A549 (cell line): ENCODE data around the gene LAMTOR2. TPM values are rescaled to one million over a fixed set of nuclear protein-coding genes. Genes with fewer than 3 reads are reported as not detected.

Experiments used
- ATAC-seq, 2 experiments: fragments of 200-7000 bp in 1 of 2; fragments of >200 bp in 1 of 2; cut with Nextera tagmentation in 1 of 2; cut with Tn5 transposase in 1 of 2; 3 replicates each; pipeline versions ENCODE4 v1.8.0 to v1.9.1; 2018 to 2020; ENCODE audit warnings: mild to moderate bottlenecking in 1 of 2, moderate library complexity in 1 of 2
- CTCF ChIA-PET: fragments of 300-600 bp; sonication (Branson Sonifier 250); formaldehyde crosslinking; extraction: SDS; loops from one replicate; lab custom pipeline; 2021; ENCODE audit warnings: antibody characterized with exemption, inconsistent platforms; lab: Yijun Ruan, JAX
- POLR2A ChIA-PET: fragments of 350-600 bp; formaldehyde crosslinking; extraction: SDS; loops from one replicate; lab custom pipeline; 2021; ENCODE audit warnings: antibody characterized with exemption, inconsistent platforms; lab: Yijun Ruan, JAX
- DNase-seq, 2 experiments: peaks; one replicate each; pipeline versions ENCODE4 v3.0.0 to v3.0.0-alpha.2; 2011 to 2016; ENCODE audit warnings: low read depth in 1 of 2, low spot score in 1 of 2
- FAIRE-seq: peaks from 2 replicates; lab custom pipeline; 2011; peaks lifted over from hg19 to GRCh38; lab: Jason Lieb, UNC
- H3K27ac ChIP-seq, 2 experiments: fragments of >200 bp; sonication (Bioruptor Twin); formaldehyde crosslinking; 3 replicates each; pipeline ENCODE4 v1.5.1; 2016 to 2017
- H3K4me1 ChIP-seq: fragments of >200 bp; sonication (Bioruptor Twin); formaldehyde crosslinking; 3 replicates; pipeline ENCODE4 v1.6.1; 2016
- H3K4me2 ChIP-seq: fragments of >200 bp; sonication (Bioruptor Twin); formaldehyde crosslinking; 3 replicates; pipeline ENCODE4 v1.6.1; 2016
- H3K4me3 ChIP-seq: fragments of >200 bp; sonication (Bioruptor Twin); formaldehyde crosslinking; 3 replicates; pipeline ENCODE4 v1.5.1; 2016
- H3K9me3 ChIP-seq: fragments of >200 bp; sonication (Bioruptor Twin); formaldehyde crosslinking; 3 replicates; pipeline ENCODE4 v1.6.1; 2016
- CEBPB ChIP-seq, 2 experiments: fragments of >200 bp in 1 of 2; sonication (Bioruptor Twin) in 1 of 2; formaldehyde crosslinking in 1 of 2; IDR thresholded peaks; 2 replicates each; pipeline ENCODE4 v1.6.1; 2012 to 2016
- EHF ChIP-seq: fragments of 250-450 bp; sonication (Bioruptor Pico); IDR thresholded peaks from 2 replicates; pipeline ENCODE4 v1.5.0; 2020; ENCODE audit warnings: mild to moderate bottlenecking
- ESRRA ChIP-seq: fragments of 150-350 bp; IDR thresholded peaks from 2 replicates; pipeline ENCODE4 v1.6.1; 2014; ENCODE audit warnings: mild to moderate bottlenecking, low read length, borderline replicate concordance
- FOSB ChIP-seq: fragments of 250-450 bp; sonication (Bioruptor Pico); IDR thresholded peaks from 2 replicates; pipeline ENCODE4 v1.5.0; 2020; ENCODE audit warnings: mild to moderate bottlenecking, moderate library complexity
- FOXS1 ChIP-seq: fragments of 250-450 bp; sonication (Bioruptor Pico); IDR thresholded peaks from 2 replicates; pipeline ENCODE4 v1.5.0; 2020; ENCODE audit warnings: mild to moderate bottlenecking, moderate library complexity
- HDAC2 ChIP-seq: fragments of 200-600 bp; sonication (generic); IDR thresholded peaks from 2 replicates; pipeline ENCODE4 v1.6.1; 2016
- JUN ChIP-seq, 2 experiments: fragments of >200 bp; sonication (Bioruptor Twin); formaldehyde crosslinking; IDR thresholded peaks; 2 replicates in 1 of 2; 3 replicates in 1 of 2; pipeline ENCODE4 v1.6.1; 2016 to 2017
- KDM1A ChIP-seq: fragments of 200-600 bp; sonication (generic); IDR thresholded peaks from 2 replicates; pipeline ENCODE4 v1.6.1; 2016; ENCODE audit warnings: low read depth, mild to moderate bottlenecking
- MAFK ChIP-seq: fragments of 450-650 bp; IDR thresholded peaks from 2 replicates; pipeline ENCODE4 v1.6.1; 2014; ENCODE audit not compliant: partially characterized antibody
- NFE2L2 ChIP-seq: fragments of 150-350 bp; conservative IDR thresholded peaks from 2 replicates; pipeline ENCODE4 v1.6.1; 2014; ENCODE audit warnings: low read length
- PHF8 ChIP-seq: fragments of 200-600 bp; sonication (generic); IDR thresholded peaks from 2 replicates; pipeline ENCODE4 v1.6.1; 2016; ENCODE audit warnings: low read depth, mild to moderate bottlenecking, antibody characterized with exemption, moderate library complexity, borderline replicate concordance
- RAD21 ChIP-seq, 2 experiments: fragments of >200 bp in 1 of 2; sonication (Bioruptor Twin) in 1 of 2; formaldehyde crosslinking in 1 of 2; IDR thresholded peaks in 1 of 2; conservative IDR thresholded peaks in 1 of 2; 2 replicates in 1 of 2; 3 replicates in 1 of 2; pipeline ENCODE4 v1.6.1; 2012 to 2018; ENCODE audit warnings: inconsistent platforms in 1 of 2
- RCOR1 ChIP-seq: fragments of 150-350 bp; IDR thresholded peaks from 2 replicates; pipeline ENCODE4 v1.6.1; 2014; ENCODE audit warnings: antibody characterized with exemption, low read length, low read depth
- SREBF2 ChIP-seq: fragments of 450-650 bp; IDR thresholded peaks from 2 replicates; pipeline ENCODE4 v1.6.1; 2014; ENCODE audit warnings: mild to moderate bottlenecking, moderate library complexity
- TFCP2L1 ChIP-seq: fragments of 250-450 bp; sonication (Bioruptor Pico); IDR thresholded peaks from 2 replicates; pipeline ENCODE4 v1.5.0; 2021; ENCODE audit warnings: mild to moderate bottlenecking
- ZSCAN20 ChIP-seq: fragments of 250-450 bp; sonication (Bioruptor Pico); IDR thresholded peaks from 2 replicates; pipeline ENCODE4 v1.8.0; 2022; ENCODE audit warnings: mild to moderate bottlenecking, moderate library complexity
- WGBS: methylation state at CpG from one replicate; pipeline ENCODE4 v1.1.6; 2017; ENCODE audit errors: missing lambda C conversion rate; 5-methylcytosine and 5-hydroxymethylcytosine counted together
- polyA plus RNA-seq, 4 experiments: library from polyadenylated mRNA; depleted of rRNA in 3 of 4; stranded (reverse); fragments of >200 nt; fragmentation: RNase III in 1 of 4; extraction: RNeasy Plus Mini Kit Qiagen cat#74134 plus additional on column Dnase treatment in 1 of 4; gene quantifications; 2 replicates in 3 of 4; 3 replicates in 1 of 4; pipeline ENCODE4 v1.2.3, GENCODE V29; 2011 to 2017
- TF ChIP-seq, protein P1 (sequence below): fragments of 150-350 bp; IDR thresholded peaks from 2 replicates; pipeline ENCODE4 v1.6.1; 2014; ENCODE audit warnings: low read depth, mild to moderate bottlenecking, low read length

The LAMTOR2 gene
- polyA plus RNA-seq, 2 of the 4 experiments (the other 2 are of a cell fraction), result 63.0 to 171 TPM

DNA sequence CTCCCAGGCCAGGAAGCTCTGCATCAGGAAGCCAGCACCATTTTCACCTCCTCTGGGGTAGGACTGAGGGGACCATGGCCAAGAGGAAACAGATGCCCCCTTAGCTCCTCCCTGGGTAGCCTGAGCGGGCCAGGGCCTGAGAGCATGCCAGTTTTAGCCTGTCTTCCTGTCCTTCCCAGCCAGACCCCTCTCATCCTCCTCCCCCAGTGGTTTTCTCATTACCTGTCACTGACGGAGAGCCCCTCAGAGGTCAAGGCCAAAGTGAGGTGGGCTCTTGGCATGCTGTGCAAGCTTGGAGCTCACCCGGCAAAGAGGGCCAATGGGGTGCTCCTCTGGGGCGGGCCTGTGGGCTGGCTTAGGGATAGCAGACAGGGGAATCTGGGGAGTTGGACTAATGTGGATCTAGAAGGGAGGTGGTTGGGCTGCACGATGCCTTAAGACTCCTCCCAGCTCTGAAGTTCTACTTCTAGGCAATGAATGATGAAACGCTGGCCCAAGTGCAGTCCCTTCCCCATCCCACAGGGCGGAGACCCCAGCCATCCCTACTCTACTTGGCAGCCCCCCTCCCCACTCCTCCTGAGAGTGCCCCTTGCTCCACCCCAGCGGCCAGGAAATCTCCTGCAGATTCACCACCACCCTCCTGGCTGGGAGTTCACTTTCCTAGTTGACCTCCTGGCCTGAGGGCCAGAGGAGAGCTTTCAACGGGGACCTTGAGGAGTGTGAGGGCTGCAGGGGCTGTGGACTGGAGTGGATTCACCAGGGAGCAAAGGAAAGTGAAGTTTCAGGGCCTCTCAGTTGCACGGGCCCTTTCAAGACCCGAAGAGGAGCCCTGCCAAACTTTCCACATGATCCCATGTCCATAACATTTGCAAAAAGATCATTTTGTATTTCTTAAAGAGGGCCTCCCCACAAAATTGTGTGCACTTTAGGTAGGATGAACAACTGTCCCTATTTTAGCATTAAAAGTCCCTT, 50.6 kb downstream of the LAMTOR2 start:
- WGBS, result 66% methylated on average over 10 of the region's 11 CpGs
- DNase-seq (peak in 1 of 2 experiments; percentile 73), FAIRE-seq (no peak), ATAC-seq (peak in 1 of 2 experiments; percentile 34; a peak in 3 of 6 replicates)
- Histone ChIP-seq H3K4me1 (peaks cover 90% of the 10 kb centered on the region), H3K4me3 (peak overlapping the region; percentile 36; the same call in 2 of the 3 replicates), H3K27ac (peak overlapping the region; percentile 92 to 96), H3K9me3 (no peaks in the 10 kb centered on the region), H3K4me2 (peak overlapping the region; percentile 98)
- TF ChIP-seq, protein P1, sequence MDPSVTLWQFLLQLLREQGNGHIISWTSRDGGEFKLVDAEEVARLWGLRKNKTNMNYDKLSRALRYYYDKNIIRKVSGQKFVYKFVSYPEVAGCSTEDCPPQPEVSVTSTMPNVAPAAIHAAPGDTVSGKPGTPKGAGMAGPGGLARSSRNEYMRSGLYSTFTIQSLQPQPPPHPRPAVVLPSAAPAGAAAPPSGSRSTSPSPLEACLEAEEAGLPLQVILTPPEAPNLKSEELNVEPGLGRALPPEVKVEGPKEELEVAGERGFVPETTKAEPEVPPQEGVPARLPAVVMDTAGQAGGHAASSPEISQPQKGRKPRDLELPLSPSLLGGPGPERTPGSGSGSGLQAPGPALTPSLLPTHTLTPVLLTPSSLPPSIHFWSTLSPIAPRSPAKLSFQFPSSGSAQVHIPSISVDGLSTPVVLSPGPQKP, result no peak
- TF ChIP-seq TFCP2L1 (CRISPR knock-in tag), result no peak
- no peak for TF ChIP-seq FOSB
- TF ChIP-seq FOXS1 (CRISPR knock-in tag), result 0 out of 2 replicates have a peak, but pooled peaks have one; percentile 19
- no peak for TF ChIP-seq ESRRA
- 0 out of 2 replicates have a peak, but pooled peaks have one; percentile 12 for TF ChIP-seq EHF (CRISPR knock-in tag)
- TF ChIP-seq CEBPB (IDR thresholded peaks at IDR 0.05), result no peak
- ChIA-PET CTCF (interaction anchor here (1.3 to 29.4 kb wide), 5 partner anchors 9 to 120 kb away, joined by 3 to 2239 read pairs (median 4); partner anchors contain the start of genes LMNA and SEMA4A), POLR2A (interaction anchor here (1.8 to 6.0 kb wide), 3 partner anchors 8 to 23 kb away, joined by 7 to 49 read pairs (median 32); partner anchors contain the start of gene LMNA)

DNA sequence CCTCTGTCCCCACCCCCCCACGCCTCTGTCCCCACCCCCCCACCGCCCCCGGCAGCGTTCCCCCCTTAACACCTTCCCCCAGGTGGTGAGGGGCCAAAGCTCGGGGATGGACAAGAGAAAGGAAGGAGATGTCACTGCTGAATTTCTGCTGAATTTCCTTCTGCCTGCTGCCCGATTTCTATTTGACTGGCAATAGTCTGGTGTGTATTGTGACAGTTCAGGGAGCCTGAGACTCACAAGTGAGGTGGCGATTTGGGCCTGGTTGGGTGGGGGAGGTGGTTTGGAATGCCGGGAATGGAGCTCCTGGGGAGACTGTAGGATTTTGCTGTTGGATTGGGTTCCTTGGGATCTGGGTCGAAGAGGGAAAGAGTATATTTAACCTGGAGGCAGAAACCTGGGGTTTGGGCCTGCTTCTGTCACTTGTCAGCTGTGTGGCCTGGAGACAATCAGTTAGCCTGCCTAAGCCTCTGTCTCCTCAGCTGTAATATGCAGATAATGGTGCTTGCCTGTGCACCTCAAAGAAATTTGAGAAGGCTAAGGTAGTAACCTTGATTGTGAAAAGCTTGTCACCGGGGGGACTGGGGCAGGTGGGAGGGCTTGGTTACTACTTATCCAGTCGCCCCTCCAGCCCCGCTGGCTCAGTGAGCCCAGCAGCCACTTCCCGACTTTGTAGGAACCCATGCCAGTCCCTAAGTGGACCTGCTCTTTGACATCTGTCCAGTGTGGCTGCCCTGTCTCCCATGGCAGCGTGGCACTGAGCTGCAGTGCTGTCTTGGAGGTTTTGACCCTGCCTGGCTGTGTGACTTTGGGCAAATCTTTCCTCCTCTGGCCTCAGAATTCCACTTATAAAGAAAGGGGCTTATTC, 52.3 kb downstream of the LAMTOR2 start:
- H3K4me1 ChIP-seq, result peaks cover 73% of the 10 kb centered on the region
- ATAC-seq (peak; percentile 34 to 45), FAIRE-seq (no peak), DNase-seq (peak in 1 of 2 experiments; percentile 73)
- peak overlapping the region; percentile 92 to 96 for H3K27ac ChIP-seq
- WGBS, result 37% methylated on average over 12 of the region's 14 CpGs
- no peaks in the 10 kb centered on the region for H3K9me3 ChIP-seq
- peak overlapping the region; percentile 98 for H3K4me2 ChIP-seq
- CTCF ChIA-PET, result interaction anchor here (0.5 to 29.4 kb wide), 8 partner anchors 8 to 584 kb away, joined by 3 to 2239 read pairs (median 6); partner anchors contain the start of genes LMNA and SEMA4A
- POLR2A ChIA-PET, result interaction anchor here (1.0 to 6.0 kb wide), 6 partner anchors 8 to 21 kb away, joined by 4 to 49 read pairs (median 8); partner anchors contain the start of gene LMNA
- TF ChIP-seq EHF (CRISPR knock-in tag) (no peak), SREBF2 (no peak), JUN (IDR thresholded peaks at IDR 0.05) (peak in 1 of 2 experiments; percentile 70; a peak in 3 of 5 replicates), RAD21 (conservative IDR thresholded peaks at IDR 0.05 in 1 of 2, IDR thresholded peaks at IDR 0.05 in 1 of 2) (0 out of 5 replicates have a peak, but pooled peaks of 1 of the 2 experiments have one; percentile 3), ZSCAN20 (CRISPR knock-in tag) (0 out of 2 replicates have a peak, but pooled peaks have one; percentile 44)
- peak overlapping the region; percentile 36 for H3K4me3 ChIP-seq

DNA sequence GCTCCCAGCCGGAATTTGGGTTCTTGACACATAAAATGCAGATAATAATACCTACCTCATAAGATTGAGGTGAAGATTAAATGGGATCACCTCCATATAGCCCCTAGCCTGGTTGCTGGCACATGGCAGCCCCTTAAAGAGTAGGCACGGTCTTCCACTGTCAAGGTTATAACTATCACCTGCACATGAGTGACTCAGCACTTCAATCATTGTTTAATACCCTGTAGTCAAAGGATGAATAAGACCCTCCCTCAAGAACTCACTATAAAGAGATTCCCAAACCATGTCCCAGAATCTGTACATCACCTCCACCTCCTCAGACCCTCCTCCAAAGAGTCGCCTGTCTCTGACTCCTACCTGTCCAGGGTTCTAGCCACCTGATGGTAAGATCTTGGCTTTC, 53.5 kb downstream of the LAMTOR2 start:
- 80% methylated on average over 3 of the region's 3 CpGs for WGBS
- FAIRE-seq (no peak), ATAC-seq (no peak), DNase-seq (no peak)
- Histone ChIP-seq H3K9me3 (no peaks in the 10 kb centered on the region), H3K4me1 (peaks cover 72% of the 10 kb centered on the region), H3K4me3 (no peak overlapping the region), H3K27ac (peak overlapping the region; percentile 92 to 96), H3K4me2 (0 out of 3 replicates have a peak overlapping the region, but pooled peaks have one; percentile 7)
- ChIA-PET CTCF (interaction anchor here (1.7 to 29.4 kb wide), 4 partner anchors 8 to 30 kb away, joined by 5 to 2239 read pairs (median 46); partner anchors contain the start of genes LMNA and SEMA4A), POLR2A (interaction anchor here (2.3 to 6.0 kb wide), 2 partner anchors 15 to 20 kb away, joined by 10 to 49 read pairs; no protein-coding TSS in a partner anchor)
- TF ChIP-seq PHF8, result no peak
- peak; percentile 73 for TF ChIP-seq MAFK
- TF ChIP-seq RCOR1, result no peak
- peak; percentile 49; the same call in 1 of the 2 replicates for TF ChIP-seq NFE2L2
- TF ChIP-seq HDAC2, result no peak
- TF ChIP-seq JUN (IDR thresholded peaks at IDR 0.05), result no peak
- TF ChIP-seq KDM1A, result no peak

Other genes with a start within 250 kb of the LAMTOR2 start
- gene GON4L, start 197.6 kb upstream of the LAMTOR2 start, polyA plus RNA-seq (2011; rRNA removed), result 23.1 and 28.1 TPM in 2 replicates
- 15.1 to 15.7 TPM (median 15.3 TPM) in 3 replicates for gene GON4L, start 197.6 kb upstream of the LAMTOR2 start, polyA plus RNA-seq (2017; fragmentation: RNase III; extraction: RNeasy Plus Mini Kit Qiagen cat#74134 plus additional on column Dnase treatment)
- 2.5 and 2.6 TPM in 2 replicates for gene SYT11, start 195.2 kb upstream of the LAMTOR2 start, polyA plus RNA-seq (2011; rRNA removed)
- gene SYT11, start 195.2 kb upstream of the LAMTOR2 start, polyA plus RNA-seq (2017; fragmentation: RNase III; extraction: RNeasy Plus Mini Kit Qiagen cat#74134 plus additional on column Dnase treatment), result 1.9 to 3.0 TPM (median 2.8 TPM) in 3 replicates
- 48.1 and 51.9 TPM in 2 replicates for gene RIT1, start 143.4 kb upstream of the LAMTOR2 start, polyA plus RNA-seq (2011; rRNA removed)
- 19.2 to 23.6 TPM (median 20.4 TPM) in 3 replicates for gene RIT1, start 143.4 kb upstream of the LAMTOR2 start, polyA plus RNA-seq (2017; fragmentation: RNase III; extraction: RNeasy Plus Mini Kit Qiagen cat#74134 plus additional on column Dnase treatment)
- 69.9 and 72.3 TPM in 2 replicates for gene KHDC4, start 120.4 kb upstream of the LAMTOR2 start, polyA plus RNA-seq (2011; rRNA removed)
- 35.7 to 37.9 TPM (median 37.7 TPM) in 3 replicates for gene KHDC4, start 120.4 kb upstream of the LAMTOR2 start, polyA plus RNA-seq (2017; fragmentation: RNase III; extraction: RNeasy Plus Mini Kit Qiagen cat#74134 plus additional on column Dnase treatment)
- 0.12 TPM in 1 of 2 replicates, not detected in the other for gene RXFP4, start 113.1 kb upstream of the LAMTOR2 start, polyA plus RNA-seq (2011; rRNA removed)
- 0.06 TPM in 1 of 3 replicates, not detected in the others for gene RXFP4, start 113.1 kb upstream of the LAMTOR2 start, polyA plus RNA-seq (2017; fragmentation: RNase III; extraction: RNeasy Plus Mini Kit Qiagen cat#74134 plus additional on column Dnase treatment)
- 67.4 and 69.1 TPM in 2 replicates for gene ARHGEF2, start 76.2 kb upstream of the LAMTOR2 start, polyA plus RNA-seq (2011; rRNA removed)
- 21.3 to 21.5 TPM (median 21.5 TPM) in 3 replicates for gene ARHGEF2, start 76.2 kb upstream of the LAMTOR2 start, polyA plus RNA-seq (2017; fragmentation: RNase III; extraction: RNeasy Plus Mini Kit Qiagen cat#74134 plus additional on column Dnase treatment)
- gene SSR2, start 33.8 kb upstream of the LAMTOR2 start, polyA plus RNA-seq (2011; rRNA removed), result 382 and 581 TPM in 2 replicates
- 255 to 266 TPM (median 261 TPM) in 3 replicates for gene SSR2, start 33.8 kb upstream of the LAMTOR2 start, polyA plus RNA-seq (2017; fragmentation: RNase III; extraction: RNeasy Plus Mini Kit Qiagen cat#74134 plus additional on column Dnase treatment)
- gene UBQLN4, start 984 bp upstream of the LAMTOR2 start, polyA plus RNA-seq (2011; rRNA removed), result 42.0 and 47.6 TPM in 2 replicates
- 36.5 to 39.1 TPM (median 38.2 TPM) in 3 replicates for gene UBQLN4, start 984 bp upstream of the LAMTOR2 start, polyA plus RNA-seq (2017; fragmentation: RNase III; extraction: RNeasy Plus Mini Kit Qiagen cat#74134 plus additional on column Dnase treatment)
- gene RAB25, start 6.4 kb downstream of the LAMTOR2 start, polyA plus RNA-seq (2011; rRNA removed), result 0.11 TPM in 1 of 2 replicates, not detected in the other
- gene RAB25, start 6.4 kb downstream of the LAMTOR2 start, polyA plus RNA-seq (2017; fragmentation: RNase III; extraction: RNeasy Plus Mini Kit Qiagen cat#74134 plus additional on column Dnase treatment), result not detected in 3 replicates
- 1.8 and 2.4 TPM in 2 replicates for gene MEX3A, start 27.7 kb downstream of the LAMTOR2 start, polyA plus RNA-seq (2011; rRNA removed)
- 3.3 to 4.9 TPM (median 4.4 TPM) in 3 replicates for gene MEX3A, start 27.7 kb downstream of the LAMTOR2 start, polyA plus RNA-seq (2017; fragmentation: RNase III; extraction: RNeasy Plus Mini Kit Qiagen cat#74134 plus additional on column Dnase treatment)
- gene LMNA, start 59.9 kb downstream of the LAMTOR2 start, polyA plus RNA-seq (2011; rRNA removed), result 155 and 214 TPM in 2 replicates
- 286 to 310 TPM (median 288 TPM) in 3 replicates for gene LMNA, start 59.9 kb downstream of the LAMTOR2 start, polyA plus RNA-seq (2017; fragmentation: RNase III; extraction: RNeasy Plus Mini Kit Qiagen cat#74134 plus additional on column Dnase treatment)
- gene SEMA4A, start 98.8 kb downstream of the LAMTOR2 start, polyA plus RNA-seq (2011; rRNA removed), result 0.27 and 0.37 TPM in 2 replicates
- gene SEMA4A, start 98.8 kb downstream of the LAMTOR2 start, polyA plus RNA-seq (2017; fragmentation: RNase III; extraction: RNeasy Plus Mini Kit Qiagen cat#74134 plus additional on column Dnase treatment), result 0.04 to 0.09 TPM (median 0.07 TPM) in 3 replicates
- gene SLC25A44, start 139.3 kb downstream of the LAMTOR2 start, polyA plus RNA-seq (2011; rRNA removed), result 30.7 and 38.8 TPM in 2 replicates
- gene SLC25A44, start 139.3 kb downstream of the LAMTOR2 start, polyA plus RNA-seq (2017; fragmentation: RNase III; extraction: RNeasy Plus Mini Kit Qiagen cat#74134 plus additional on column Dnase treatment), result 22.7 to 25.1 TPM (median 23.1 TPM) in 3 replicates
- gene PMF1, start 158.2 kb downstream of the LAMTOR2 start, polyA plus RNA-seq (2011; rRNA removed), result 61.4 and 63.9 TPM in 2 replicates
- gene PMF1, start 158.2 kb downstream of the LAMTOR2 start, polyA plus RNA-seq (2017; fragmentation: RNase III; extraction: RNeasy Plus Mini Kit Qiagen cat#74134 plus additional on column Dnase treatment), result 57.7 to 59.8 TPM (median 59.4 TPM) in 3 replicates
- gene BGLAP, start 187.4 kb downstream of the LAMTOR2 start, polyA plus RNA-seq (2011; rRNA removed), result 0.12 and 0.42 TPM in 2 replicates
- 0.23 to 0.30 TPM in 2 of 3 replicates, not detected in the other for gene BGLAP, start 187.4 kb downstream of the LAMTOR2 start, polyA plus RNA-seq (2017; fragmentation: RNase III; extraction: RNeasy Plus Mini Kit Qiagen cat#74134 plus additional on column Dnase treatment)
- gene PAQR6, start 193.3 kb downstream of the LAMTOR2 start, polyA plus RNA-seq (2011; rRNA removed), result 2.4 and 2.8 TPM in 2 replicates
- gene PAQR6, start 193.3 kb downstream of the LAMTOR2 start, polyA plus RNA-seq (2017; fragmentation: RNase III; extraction: RNeasy Plus Mini Kit Qiagen cat#74134 plus additional on column Dnase treatment), result 5.6 to 10.6 TPM (median 8.6 TPM) in 3 replicates
- gene SMG5, start 228.0 kb downstream of the LAMTOR2 start, polyA plus RNA-seq (2011; rRNA removed), result 25.6 and 38.0 TPM in 2 replicates
- gene SMG5, start 228.0 kb downstream of the LAMTOR2 start, polyA plus RNA-seq (2017; fragmentation: RNase III; extraction: RNeasy Plus Mini Kit Qiagen cat#74134 plus additional on column Dnase treatment), result 46.4 to 51.5 TPM (median 48.7 TPM) in 3 replicates
- 7.2 and 7.5 TPM in 2 replicates for gene TMEM79, start 229.5 kb downstream of the LAMTOR2 start, polyA plus RNA-seq (2011; rRNA removed)
- gene TMEM79, start 229.5 kb downstream of the LAMTOR2 start, polyA plus RNA-seq (2017; fragmentation: RNase III; extraction: RNeasy Plus Mini Kit Qiagen cat#74134 plus additional on column Dnase treatment), result 5.7 to 6.3 TPM (median 6.3 TPM) in 3 replicates
- 12.4 and 16.9 TPM in 2 replicates for gene GLMP, start 240.9 kb downstream of the LAMTOR2 start, polyA plus RNA-seq (2011; rRNA removed)
- 23.0 to 32.5 TPM (median 29.0 TPM) in 3 replicates for gene GLMP, start 240.9 kb downstream of the LAMTOR2 start, polyA plus RNA-seq (2017; fragmentation: RNase III; extraction: RNeasy Plus Mini Kit Qiagen cat#74134 plus additional on column Dnase treatment)
- not detected in 2 replicates for gene VHLL, start 244.5 kb downstream of the LAMTOR2 start, polyA plus RNA-seq (2011; rRNA removed)
- gene VHLL, start 244.5 kb downstream of the LAMTOR2 start, polyA plus RNA-seq (2017; fragmentation: RNase III; extraction: RNeasy Plus Mini Kit Qiagen cat#74134 plus additional on column Dnase treatment), result not detected in 3 replicates